ENCODE data around the gene TFB1M.

DNA sequence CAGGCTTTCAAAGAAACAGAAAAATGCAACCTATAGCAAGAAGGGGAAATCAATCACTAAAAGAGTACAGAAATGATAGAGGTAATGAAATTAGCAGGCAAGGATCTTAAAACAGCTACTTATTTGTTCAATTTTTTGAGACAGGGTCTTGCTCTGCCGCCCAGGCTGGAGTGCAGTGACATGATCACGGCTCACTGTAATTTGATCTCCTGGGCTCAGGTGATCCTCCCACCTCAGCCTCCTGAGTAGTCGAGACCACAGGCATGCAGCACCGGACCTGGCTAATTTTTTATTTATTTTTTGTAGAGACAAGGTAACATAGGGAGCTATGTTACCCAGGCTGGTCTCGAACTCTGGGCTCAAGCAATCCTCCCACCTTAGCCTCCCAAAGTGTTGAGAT lies 21.6 kb downstream of the TFB1M start:
- TF ChIP-seq CTCF (IDR thresholded peaks at IDR 0.05) (no peak), POLR2A (IDR thresholded peaks at IDR 0.05) (no peak), POLR2AphosphoS5 (IDR thresholded peaks at IDR 0.05) (no peak), EP300 (IDR thresholded peaks at IDR 0.05) (no peak)

Data from suprapubic skin (tissue), 4 donors.